HG03439 (cell line): ENCODE measurements around the gene COPS9.

Experiments used
- ATAC-seq: cut with Tn5 transposase; IDR thresholded peaks from one replicate; pipeline ENCODE4 v1.9.1; 2021; ENCODE audit warnings: mild to moderate bottlenecking, moderate library complexity; ENCODE audit not compliant: unreplicated experiment

COPS9 gene

GRCh38 chr2:240136013-240136670, at the start of gene COPS9:
Gene COPS9 (minus strand): TSS chr2:240136305. CDS start chr2:240136284, 21 bp downstream.
- peak; percentile 87 for ATAC-seq

GRCh38 chr2:240184656-240185055, 48.6 kb upstream of the COPS9 start:
- no peak for ATAC-seq

DNA sequence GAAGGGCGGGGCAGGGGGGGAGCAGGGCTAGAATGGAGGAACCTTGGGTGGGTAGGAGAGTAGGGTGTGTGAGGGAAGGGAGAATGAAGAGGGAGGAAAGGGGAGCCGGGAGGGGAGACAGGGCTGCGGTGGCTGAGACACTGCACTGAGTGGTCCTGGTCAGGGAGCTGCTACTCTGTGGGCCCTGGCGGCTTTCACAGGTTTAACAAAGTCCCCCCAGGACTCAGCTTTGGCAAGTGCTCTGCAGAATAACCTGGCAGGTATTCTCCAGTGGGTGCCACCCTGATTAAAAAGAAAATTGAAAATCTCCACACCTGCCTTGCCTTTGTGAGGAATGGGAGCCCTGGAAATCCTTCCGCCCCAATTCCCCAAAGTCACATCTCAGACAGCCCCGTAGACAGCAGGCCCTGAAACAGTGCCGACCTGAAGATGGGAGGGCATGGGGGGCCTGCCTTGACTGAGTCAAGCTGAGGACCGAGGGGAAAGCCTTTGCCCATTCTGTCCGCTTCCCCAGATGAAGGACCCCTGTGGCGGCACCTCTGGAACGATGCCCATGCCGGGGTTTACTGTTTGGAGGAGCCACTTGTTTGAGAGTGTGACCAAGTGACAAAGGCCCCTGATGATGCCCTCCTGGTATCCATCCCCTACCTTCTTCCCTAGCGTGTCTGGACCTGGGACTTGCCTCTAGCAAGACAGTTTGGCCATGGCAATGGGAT, 47.9 kb upstream of the COPS9 start:
- ATAC-seq = no peak

DNA sequence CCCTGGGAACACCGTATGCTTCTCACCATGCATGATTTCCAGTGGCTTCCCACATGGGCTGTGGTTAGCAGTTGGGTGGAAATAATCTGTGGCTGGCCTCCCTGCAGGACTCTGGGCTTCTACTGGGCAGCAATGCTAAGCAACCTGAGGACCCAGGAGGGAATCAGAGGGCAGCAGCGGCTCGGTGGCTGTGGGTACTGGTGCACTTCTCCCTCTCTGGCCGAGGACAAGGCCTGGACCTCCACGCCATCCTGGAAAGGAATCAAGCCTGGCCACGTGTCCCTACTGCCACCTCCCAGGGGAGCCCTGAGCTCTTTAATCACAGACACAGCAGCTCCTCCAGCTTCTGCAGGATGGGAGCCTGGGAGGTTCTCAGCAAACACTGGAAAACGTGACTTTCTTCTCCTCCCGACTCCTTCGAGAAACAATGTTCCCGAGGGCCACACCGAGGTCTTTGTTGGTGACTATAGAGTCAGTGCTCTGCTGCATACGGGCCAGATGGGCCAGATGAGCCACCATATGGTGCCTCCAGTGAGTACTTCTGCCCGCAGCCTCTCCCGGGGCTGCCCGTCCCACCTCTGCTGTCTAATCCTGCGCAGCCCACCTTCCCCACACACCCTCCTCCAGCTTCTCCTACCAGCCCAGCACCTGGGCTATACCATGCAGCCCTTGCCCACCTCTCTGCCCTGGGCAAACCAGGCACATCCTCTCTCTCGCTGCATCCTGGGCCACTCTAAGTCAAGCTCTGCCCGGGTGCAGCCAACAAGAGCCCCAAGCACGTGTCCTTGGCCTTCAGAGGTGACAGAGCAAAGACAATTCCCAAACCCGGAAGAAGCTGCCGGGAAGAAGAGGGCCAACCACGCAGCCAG, 47.1 kb upstream of the COPS9 start:
- no peak for ATAC-seq

DNA sequence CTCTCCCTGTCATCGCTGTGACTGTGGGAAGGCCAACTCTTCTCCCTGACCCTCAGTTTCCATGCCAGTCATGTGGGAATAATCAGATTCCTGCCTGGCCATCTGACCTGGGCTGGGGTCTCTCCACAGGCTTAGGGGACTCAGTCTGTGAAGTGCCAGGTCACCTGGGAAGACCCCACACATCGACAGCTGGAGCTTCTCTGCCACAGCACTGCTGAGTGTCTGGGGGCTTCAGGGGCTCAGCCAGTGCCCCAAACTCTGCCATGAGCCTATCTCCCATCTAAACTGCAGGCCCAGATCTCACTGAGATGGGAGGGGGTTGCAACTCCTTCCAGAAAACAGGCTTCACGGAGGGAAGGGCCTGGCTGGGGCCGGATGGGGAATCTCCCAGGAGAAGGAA, 46.4 kb upstream of the COPS9 start:
- no peak for ATAC-seq

DNA sequence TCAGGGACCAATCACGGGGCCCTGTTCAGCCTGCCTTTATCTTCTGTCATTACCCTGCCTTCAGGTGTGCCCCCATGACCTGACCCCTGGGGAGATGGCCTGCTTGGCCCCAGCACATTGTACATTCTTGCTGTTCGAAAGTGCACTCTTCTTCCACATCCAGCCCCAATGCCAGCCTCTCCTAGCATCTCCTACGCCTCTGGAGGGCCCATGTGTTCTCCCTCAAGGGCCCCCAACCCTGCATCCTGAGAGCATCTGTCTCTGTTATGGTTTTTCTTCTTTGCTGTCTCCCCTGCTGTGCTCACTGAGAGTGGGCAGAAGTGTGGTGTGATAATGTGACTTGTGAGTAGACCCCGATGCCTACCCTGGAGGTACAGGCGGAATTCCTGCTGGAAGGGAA, 45.9 kb upstream of the COPS9 start:
- no peak for ATAC-seq

- ATAC-seq = no peak
Observed at GRCh38 chr2:240179941-240180666, 44.0 kb upstream of the COPS9 start.

DNA sequence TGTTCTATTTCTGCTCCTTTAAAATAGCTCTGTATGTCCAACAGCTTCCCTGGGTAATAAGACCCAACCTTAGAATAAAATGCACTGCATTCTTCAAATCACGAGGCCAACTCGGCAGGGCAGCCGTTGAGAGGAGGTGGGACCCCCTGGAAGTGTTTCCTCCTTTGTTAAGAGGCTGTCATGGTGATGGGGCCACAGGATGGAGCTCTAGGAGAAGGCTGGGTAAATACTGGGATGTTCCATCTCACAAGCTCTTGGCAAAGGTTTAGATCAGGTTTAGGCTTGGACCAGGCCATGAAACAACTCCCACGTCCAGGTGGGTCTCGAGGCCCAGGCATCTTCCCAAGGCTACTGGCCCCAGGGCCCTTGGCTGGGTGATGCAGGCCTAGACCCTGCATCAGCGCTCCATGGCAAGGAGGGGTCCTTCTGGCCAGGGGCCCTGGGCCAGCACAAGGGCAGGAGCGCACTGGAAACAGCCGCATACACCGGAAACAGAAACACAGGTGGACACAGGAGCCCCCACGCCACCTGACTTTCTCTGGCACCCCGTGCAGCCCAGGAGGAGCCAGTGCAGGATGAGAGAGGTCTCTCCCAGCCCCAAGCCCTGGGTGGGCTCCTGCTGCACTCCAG, 43.2 kb upstream of the COPS9 start:
- no peak for ATAC-seq

- no peak for ATAC-seq
Observed at GRCh38 chr2:240178564-240178963, 42.5 kb upstream of the COPS9 start.

- ATAC-seq = no peak
Observed at GRCh38 chr2:240174496-240174895, 38.4 kb upstream of the COPS9 start.

GRCh38 chr2:240172071-240172895, 36.2 kb upstream of the COPS9 start:
- ATAC-seq = no peak

GRCh38 chr2:240170883-240171282, 34.8 kb upstream of the COPS9 start:
- no peak for ATAC-seq

DNA sequence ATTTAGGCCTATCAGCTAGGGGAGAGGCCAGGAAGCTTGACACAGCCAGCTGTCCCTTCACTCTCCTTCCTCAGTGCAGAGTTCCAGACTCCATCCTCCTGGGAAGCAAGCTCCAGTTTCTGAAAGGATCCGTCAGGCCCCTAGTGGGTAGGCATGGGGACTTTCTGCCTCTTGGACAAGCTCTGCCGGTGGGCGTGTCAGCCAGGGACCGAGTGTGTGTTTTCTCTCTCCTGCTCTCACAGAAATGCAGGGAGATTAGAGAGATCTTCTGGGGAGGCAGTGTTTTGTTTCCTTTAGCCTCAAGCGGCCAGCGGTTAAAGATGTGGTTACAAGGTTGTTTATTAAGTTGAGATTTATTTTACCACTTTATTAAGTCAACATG, 34.2 kb upstream of the COPS9 start:
- ATAC-seq = no peak

DNA sequence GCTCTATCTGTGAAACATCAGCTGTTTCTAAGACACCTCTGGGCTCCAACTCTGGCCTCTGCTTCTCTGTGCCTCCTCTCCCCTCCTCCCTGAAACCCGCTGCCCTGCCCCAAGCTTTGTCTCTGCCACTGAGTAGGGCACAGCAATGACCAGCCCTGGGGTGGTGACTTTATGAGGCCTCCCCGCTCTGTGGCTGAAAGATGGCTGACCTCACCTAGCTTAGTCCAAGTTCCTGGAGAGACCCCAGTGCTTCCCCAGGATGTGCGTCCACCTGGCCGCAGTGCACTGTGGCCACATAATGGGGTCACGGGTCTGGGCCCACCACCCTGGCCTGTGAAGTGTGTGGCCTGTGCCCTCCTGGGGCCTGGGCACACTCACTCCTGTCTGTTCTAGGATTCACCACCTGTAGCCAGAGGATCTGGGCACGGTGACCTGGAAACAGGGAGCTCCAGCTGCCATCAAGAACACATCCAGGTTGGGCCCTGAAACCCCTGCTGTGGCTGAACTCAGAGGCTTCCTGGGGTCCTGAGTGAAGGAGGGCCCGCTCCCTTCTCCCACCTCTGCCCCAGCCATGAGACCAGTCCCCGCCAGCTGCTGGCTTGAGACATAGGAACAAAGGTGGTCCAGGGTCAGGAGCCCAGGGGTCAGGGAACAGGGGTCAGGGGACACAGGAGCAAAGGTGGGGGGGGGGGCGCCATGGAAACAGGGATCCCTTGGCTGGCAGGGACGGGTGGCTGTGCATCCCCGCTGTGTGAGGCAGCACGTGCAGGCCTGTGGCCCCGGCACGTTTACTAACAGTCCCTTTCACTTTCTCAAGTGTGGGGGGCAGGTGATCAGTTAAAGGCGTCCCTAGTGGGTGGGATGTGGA, 33.6 kb upstream of the COPS9 start:
- ATAC-seq = no peak

DNA sequence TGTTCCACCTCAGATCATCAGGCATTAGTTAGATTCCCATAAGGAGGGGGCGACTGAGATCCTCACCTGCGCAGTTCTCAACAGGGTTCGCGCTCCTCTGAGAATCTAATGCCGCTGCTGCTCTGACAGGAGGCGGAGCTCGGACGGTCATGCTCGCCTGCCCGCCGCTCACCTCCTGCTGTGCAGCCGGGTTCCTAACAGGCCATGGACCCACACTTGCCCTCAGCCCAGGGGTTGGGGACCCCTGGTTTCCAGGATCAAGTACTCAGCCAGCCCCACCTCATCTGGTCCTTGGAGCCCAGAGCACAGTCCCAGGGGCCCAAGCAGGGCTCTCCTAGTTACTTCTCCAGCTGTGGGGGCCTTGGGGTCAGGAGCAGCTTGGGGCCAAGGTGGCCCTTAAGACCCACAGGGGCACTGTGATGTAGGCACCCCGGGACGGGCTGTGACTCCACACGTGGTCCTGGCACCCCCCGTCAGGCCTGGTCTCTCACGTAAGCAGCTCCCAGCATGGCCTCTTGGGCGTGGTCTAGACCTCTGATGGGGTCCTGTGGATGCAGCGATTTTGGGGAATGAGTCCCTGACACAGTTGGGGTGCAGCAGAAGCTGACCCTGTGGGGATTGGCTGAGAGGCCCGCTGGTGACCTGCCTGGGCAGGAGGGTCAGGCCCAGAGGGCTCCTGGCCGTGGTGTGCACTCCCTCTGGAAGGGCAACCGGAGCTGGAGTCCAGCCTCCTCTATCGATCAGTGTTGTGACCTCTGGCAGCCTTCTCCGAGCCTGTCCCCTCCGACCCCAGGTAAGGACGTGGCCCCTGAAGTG, 32.6 kb upstream of the COPS9 start:
- no peak for ATAC-seq

GRCh38 chr2:240168041-240168440, 31.9 kb upstream of the COPS9 start:
- no peak for ATAC-seq

GRCh38 chr2:240167588-240167880, 31.4 kb upstream of the COPS9 start:
- ATAC-seq = no peak
